H9 (cell line): ENCODE data around the gene SHISA8. TPM values are rescaled to one million over a fixed set of nuclear protein-coding genes. Genes with fewer than 3 reads are reported as not detected.

Source experiments
- DNase-seq: peaks from one replicate; pipeline ENCODE4 v3.0.0-alpha.2; 2017
- H2AFZ ChIP-seq: one replicate; pipeline ENCODE4 v1.6.1; 2013; ENCODE audit warnings: mild to moderate bottlenecking, low read length, control low read depth, moderate library complexity
- H2AK5ac ChIP-seq: 2 replicates; pipeline ENCODE4 v1.6.1; 2013; ENCODE audit warnings: low read length, control low read depth, mixed read lengths; ENCODE audit not compliant: insufficient read length
- H2BK120ac ChIP-seq: one replicate; pipeline ENCODE4 v1.6.1; 2013; ENCODE audit warnings: low read depth, mild to moderate bottlenecking, low read length, control low read depth, inconsistent platforms; ENCODE audit not compliant: poor library complexity, severe bottlenecking
- H2BK12ac ChIP-seq: 2 replicates; pipeline ENCODE4 v1.6.1; 2013; ENCODE audit warnings: low read length, control low read depth, mixed read lengths, low read depth; ENCODE audit not compliant: insufficient read length
- H2BK15ac ChIP-seq: 2 replicates; pipeline ENCODE4 v1.6.1; 2013; ENCODE audit warnings: low read depth, low read length, control low read depth
- H2BK20ac ChIP-seq: one replicate; pipeline ENCODE4 v1.6.1; 2013; ENCODE audit warnings: low read depth, mild to moderate bottlenecking, low read length, control low read depth, inconsistent platforms; ENCODE audit not compliant: poor library complexity, severe bottlenecking
- H2BK5ac ChIP-seq: 2 replicates; pipeline ENCODE4 v1.6.1; 2013; ENCODE audit warnings: low read length, control low read depth, mixed read lengths; ENCODE audit not compliant: insufficient read length
- H3K14ac ChIP-seq: 2 replicates; pipeline ENCODE4 v1.6.1; 2013; ENCODE audit warnings: low read length, control low read depth; ENCODE audit not compliant: insufficient read depth
- H3K18ac ChIP-seq: 2 replicates; pipeline ENCODE4 v1.6.1; 2013; ENCODE audit warnings: low read depth, mild to moderate bottlenecking, mixed read lengths, low read length, control low read depth; ENCODE audit not compliant: insufficient read length
- H3K23ac ChIP-seq: 2 replicates; pipeline ENCODE4 v1.6.1; 2013; ENCODE audit warnings: low read length, control low read depth, mixed read lengths, low read depth; ENCODE audit not compliant: insufficient read length
- H3K23me2 ChIP-seq: 2 replicates; pipeline ENCODE4 v1.6.1; 2013; ENCODE audit warnings: low read depth, mild to moderate bottlenecking, mixed read lengths, low read length, control low read depth; ENCODE audit not compliant: insufficient read length, poor library complexity, severe bottlenecking
- H3K27ac ChIP-seq: 2 replicates; pipeline ENCODE4 v1.5.1; 2013; ENCODE audit warnings: low read length, control low read depth, mixed read lengths, low read depth; ENCODE audit not compliant: insufficient read length
- H3K27me3 ChIP-seq: 2 replicates; pipeline ENCODE4 v1.6.1; 2013; ENCODE audit warnings: low read length, control low read depth, inconsistent platforms; ENCODE audit not compliant: insufficient read depth
- H3K4ac ChIP-seq: 2 replicates; pipeline ENCODE4 v1.6.1; 2013; ENCODE audit warnings: low read depth, mild to moderate bottlenecking, control low read depth, inconsistent platforms, low read length, moderate library complexity
- H3K4me1 ChIP-seq: 2 replicates; pipeline ENCODE4 v1.6.1; 2013; ENCODE audit warnings: low read length, control low read depth, inconsistent platforms; ENCODE audit not compliant: insufficient read depth
- H3K4me2 ChIP-seq: 2 replicates; pipeline ENCODE4 v1.6.1; 2013; ENCODE audit warnings: low read length, control low read depth, mixed read lengths; ENCODE audit not compliant: insufficient read length, insufficient read depth
- H3K56ac ChIP-seq: 2 replicates; pipeline ENCODE4 v1.6.1; 2013; ENCODE audit warnings: low read depth, mild to moderate bottlenecking, mixed read lengths, low read length, control low read depth; ENCODE audit not compliant: insufficient read length
- H3K79me1 ChIP-seq: 2 replicates; pipeline ENCODE4 v1.6.1; 2013; ENCODE audit warnings: low read depth, mild to moderate bottlenecking, moderate library complexity, low read length, control low read depth, inconsistent platforms; ENCODE audit not compliant: insufficient read depth, poor library complexity, severe bottlenecking
- H3K79me2 ChIP-seq: 2 replicates; pipeline ENCODE4 v1.6.1; 2013; ENCODE audit warnings: low read length, control low read depth, inconsistent platforms; ENCODE audit not compliant: insufficient read depth
- H3K9ac ChIP-seq: 2 replicates; pipeline ENCODE4 v1.6.1; 2013; ENCODE audit warnings: low read length, control low read depth, mixed read lengths; ENCODE audit not compliant: insufficient read length; ENCODE audit errors: extremely low read depth
- H3K9me3 ChIP-seq: one replicate; pipeline ENCODE4 v1.6.1; 2013; ENCODE audit warnings: low read depth, low read length, inconsistent platforms; ENCODE audit not compliant: control insufficient read depth
- H3T11ph ChIP-seq: one replicate; pipeline ENCODE4 v1.6.1; 2013; ENCODE audit warnings: mild to moderate bottlenecking, low read length, control low read depth, inconsistent platforms
- H4K20me1 ChIP-seq: one replicate; pipeline ENCODE4 v1.6.1; 2013; ENCODE audit not compliant: control insufficient read depth, insufficient read length, insufficient read depth
- H4K5ac ChIP-seq: 2 replicates; pipeline ENCODE4 v1.6.1; 2013; ENCODE audit warnings: low read depth, mild to moderate bottlenecking, mixed read lengths, low read length, control low read depth; ENCODE audit not compliant: insufficient read length
- H4K8ac ChIP-seq: replicated peaks from 2 replicates; pipeline ENCODE4 v1.6.1; 2013; ENCODE audit warnings: low read length, control low read depth, mixed read lengths, low read depth; ENCODE audit not compliant: insufficient read length
- H4K91ac ChIP-seq: 2 replicates; pipeline ENCODE4 v1.6.1; 2013; ENCODE audit warnings: low read depth, mild to moderate bottlenecking, moderate library complexity, mixed read lengths, low read length, control low read depth; ENCODE audit not compliant: insufficient read length
- H3K27ac Mint-ChIP-seq, 3 experiments: 2 replicates in 2 of 3; 3 replicates in 1 of 3; pipeline ENCODE4 v1.8.0; 2020 to 2021; ENCODE audit warnings: mixed read lengths in 3 of 3, mild to moderate bottlenecking in 1 of 3, moderate library complexity in 1 of 3
- H3K27me3 Mint-ChIP-seq: 2 replicates; pipeline ENCODE4 v1.8.0; 2021; ENCODE audit warnings: low read depth, mild to moderate bottlenecking, moderate library complexity, mixed read lengths
- H3K36me3 Mint-ChIP-seq, 3 experiments: 2 replicates in 2 of 3; 3 replicates in 1 of 3; pipeline ENCODE4 v1.8.0; 2020 to 2021; ENCODE audit warnings: low read depth in 3 of 3, mixed read lengths in 3 of 3; ENCODE audit not compliant: insufficient read depth in 1 of 3
- H3K4me1 Mint-ChIP-seq, 2 experiments: 2 replicates each; pipeline ENCODE4 v1.8.0; 2020; ENCODE audit warnings: mixed read lengths in 2 of 2
- H3K4me3 Mint-ChIP-seq, 2 experiments: 2 replicates in 1 of 2; 3 replicates in 1 of 2; pipeline ENCODE4 v1.8.0; 2020 to 2021; ENCODE audit warnings: mild to moderate bottlenecking in 2 of 2, mixed read lengths in 2 of 2, moderate library complexity in 1 of 2
- H3K9me3 Mint-ChIP-seq, 2 experiments: 2 replicates in 1 of 2; 3 replicates in 1 of 2; pipeline ENCODE4 v1.8.0; 2020; ENCODE audit warnings: mild to moderate bottlenecking in 2 of 2, mixed read lengths in 2 of 2, moderate library complexity in 1 of 2
- CTCF ChIP-seq: fragments of 200-600 bp; sonication (generic); conservative IDR thresholded peaks from 3 replicates; pipeline ENCODE4 v1.8.0; 2021; ENCODE audit warnings: antibody characterized with exemption, mild to moderate bottlenecking
- WGBS: extraction: QIAGEN DNeasy Blood & Tissue Kit; methylation state at CpG from one replicate; pipeline ENCODE4 v1.1.7; 2013; ENCODE audit warnings: missing lambda C conversion rate, low lambda C conversion rate, mixed read lengths; ENCODE audit not compliant: insufficient read length; ENCODE audit errors: extremely low coverage; 5-methylcytosine and 5-hydroxymethylcytosine counted together
- total RNA-seq: library from RNA; stranded (reverse); gene quantifications from 2 replicates; pipeline ENCODE4 v1.2.1, GENCODE V29; 2021

SHISA8 gene
- total RNA-seq, 1 experiment from 2014 or later, result 1.4 TPM

- H3K23me2 ChIP-seq, result no peaks in the 10 kb centered on the region
- TF ChIP-seq CTCF, result peak; percentile 16; the same call in 2 of the 3 replicates
- no peak within 1 kb of the TSS for H3K14ac ChIP-seq
- H4K91ac ChIP-seq, result no peak within 1 kb of the TSS
- no CpG with 5 or more reads among the region's 16 CpGs for WGBS
- H2BK15ac ChIP-seq, result no peak within 1 kb of the TSS
- no peaks in the 10 kb centered on the region for H3K9me3 ChIP-seq
- no peak within 1 kb of the TSS for H3K18ac ChIP-seq
- H3K56ac ChIP-seq, result no peak within 1 kb of the TSS
- no peak within 1 kb of the TSS for H2BK12ac ChIP-seq
- DNase-seq, result peak; percentile 74
- H3K4ac ChIP-seq, result no peak within 1 kb of the TSS
- no peak within 1 kb of the TSS for H2BK5ac ChIP-seq
- no peaks in the 10 kb centered on the region for H3K79me1 ChIP-seq
- H3K79me2 ChIP-seq, result no peaks in the 10 kb centered on the region
- H2BK20ac ChIP-seq, result no peak within 1 kb of the TSS
- H2AFZ ChIP-seq, result no peak within 1 kb of the TSS
- Mint-ChIP-seq H3K27ac (peak within 1 kb of the TSS in 2 of 3 experiments; percentile 16 to 79; a peak in 3 of 7 replicates), H3K36me3 (no peaks in the 10 kb centered on the region), H3K4me3 (peak within 1 kb of the TSS in 1 of 2 experiments; percentile 36; a peak in 2 of 5 replicates), H3K27me3 (peaks cover 5% of the 10 kb centered on the region), H3K9me3 (no peaks in the 10 kb centered on the region), H3K4me1 (peaks cover 14 to 40% of the 10 kb centered on the region in 2 experiments)
- H4K20me1 ChIP-seq, result no peaks in the 10 kb centered on the region
- no peak within 1 kb of the TSS for H3K27ac ChIP-seq
- H4K5ac ChIP-seq, result no peak within 1 kb of the TSS
- H3K4me2 ChIP-seq, result no peak within 1 kb of the TSS
- no peak within 1 kb of the TSS for H2BK120ac ChIP-seq
- H3K23ac ChIP-seq, result no peak within 1 kb of the TSS
- H3K27me3 ChIP-seq, result no peaks in the 10 kb centered on the region
- H3K9ac ChIP-seq, result no peak within 1 kb of the TSS
- H3T11ph ChIP-seq, result no peak within 1 kb of the TSS
- no peaks in the 10 kb centered on the region; the same call in 1 of the 2 replicates for H3K4me1 ChIP-seq
- H4K8ac ChIP-seq, result no peak within 1 kb of the TSS
- H2AK5ac ChIP-seq, result no peak within 1 kb of the TSS
Measured at GRCh38 chr22:41951898-41952474, 37.1 kb upstream of the SHISA8 start, which contains the start of gene SMIM45. Gene SMIM45, plus strand, starts transcription at chr22:41952150.
